Fibroblast of lung (primary cell): ENCODE results near the gene SLC16A10. TPM values are rescaled to one million over a fixed set of nuclear protein-coding genes. Genes with fewer than 3 reads are reported as not detected.

Source experiments
- DNase-seq, 2 donors: peaks; one replicate each; pipeline versions ENCODE4 v3.0.0 to v3.0.0-alpha.2; 2010; ENCODE audit warnings: low read depth in 2 of 2
- H2AFZ ChIP-seq: 2 replicates; pipeline ENCODE4 v1.5.1; 2012; ENCODE audit warnings: low read length, control low read depth, inconsistent platforms
- H3K27ac ChIP-seq: 2 replicates; pipeline ENCODE4 v1.5.1; 2011; ENCODE audit warnings: low read length, control low read depth; ENCODE audit not compliant: insufficient read depth
- H3K27me3 ChIP-seq: 2 replicates; pipeline ENCODE4 v1.5.1; 2011; ENCODE audit warnings: mild to moderate bottlenecking, low read length; ENCODE audit not compliant: control insufficient read depth, insufficient read depth
- H3K36me3 ChIP-seq: 2 replicates; pipeline ENCODE4 v1.5.1; 2011; ENCODE audit warnings: low read length; ENCODE audit not compliant: control insufficient read depth, insufficient read depth
- H3K4me1 ChIP-seq: 2 replicates; pipeline ENCODE4 v1.5.1; 2011; ENCODE audit warnings: low read length; ENCODE audit not compliant: control insufficient read depth, insufficient read depth; ENCODE audit errors: extremely low read depth
- H3K4me2 ChIP-seq: 2 replicates; pipeline ENCODE4 v1.5.1; 2011; ENCODE audit warnings: low read length, control low read depth; ENCODE audit not compliant: insufficient read depth; ENCODE audit errors: extremely low read depth
- H3K4me3 ChIP-seq, 4 experiments: fragments of 200-600 bp in 1 of 4; sonication (generic) in 1 of 4; replicated peaks in 1 of 4; 2 replicates each; pipeline ENCODE4 v1.5.1; 2011 to 2016; ENCODE audit warnings: low read length in 4 of 4, low read depth in 3 of 4, mild to moderate bottlenecking in 3 of 4, control low read depth in 2 of 4, inconsistent platforms in 1 of 4, mixed read lengths in 1 of 4; ENCODE audit not compliant: insufficient read depth in 1 of 4; ENCODE audit errors: control extremely low read depth in 1 of 4
- H3K79me2 ChIP-seq: 2 replicates; pipeline ENCODE4 v1.5.1; 2012; ENCODE audit warnings: mild to moderate bottlenecking, low read length, inconsistent platforms; ENCODE audit not compliant: control insufficient read depth, insufficient read depth
- H3K9ac ChIP-seq: 2 replicates; pipeline ENCODE4 v1.5.1; 2011; ENCODE audit warnings: mild to moderate bottlenecking, low read length, control low read depth; ENCODE audit not compliant: insufficient read depth
- H3K9me3 ChIP-seq: 2 replicates; pipeline ENCODE4 v1.5.1; 2012; ENCODE audit warnings: low read depth, low read length; ENCODE audit not compliant: control insufficient read depth, insufficient read depth
- H4K20me1 ChIP-seq: 2 replicates; pipeline ENCODE4 v1.5.1; 2011; ENCODE audit warnings: low read length; ENCODE audit not compliant: control insufficient read depth, insufficient read depth; ENCODE audit errors: extremely low read depth
- EZH2 ChIP-seq: IDR thresholded peaks from 2 replicates; pipeline ENCODE4 v1.5.1; 2012; ENCODE audit warnings: low read length, control low read depth, mild to moderate bottlenecking; ENCODE audit errors: missing control alignments
- polyA plus RNA-seq, 2 donors: library from polyadenylated mRNA; depleted of rRNA in 1 of 2; stranded (reverse) in 1 of 2; unstranded in 1 of 2; fragments of >200 nt; gene quantifications; 2 replicates each; pipeline ENCODE4 v1.2.1, GENCODE V29; 2011 to 2012; ENCODE audit warnings: missing spikeins in 1 of 2
- total RNA-seq: library from RNA; depleted of rRNA; stranded (reverse); fragments of >200 nt; gene quantifications from 2 replicates; pipeline ENCODE4 v1.2.1, GENCODE V29; 2014
- TF ChIP-seq, protein P1 (sequence below), 2 donors: IDR thresholded peaks in 1 of 2; conservative IDR thresholded peaks in 1 of 2; 1 replicate in 1 of 2; 2 replicates in 1 of 2; pipeline ENCODE4 v1.5.1; 2011 to 2012; ENCODE audit warnings: low read length in 2 of 2, control low read depth in 1 of 2, inconsistent platforms in 1 of 2, low read depth in 1 of 2, mild to moderate bottlenecking in 1 of 2

SLC16A10 gene
- total and polyA plus RNA-seq, 2 donors (not counting 1 experiment from before 2014, with no cell fraction given), result not detected

DNA sequence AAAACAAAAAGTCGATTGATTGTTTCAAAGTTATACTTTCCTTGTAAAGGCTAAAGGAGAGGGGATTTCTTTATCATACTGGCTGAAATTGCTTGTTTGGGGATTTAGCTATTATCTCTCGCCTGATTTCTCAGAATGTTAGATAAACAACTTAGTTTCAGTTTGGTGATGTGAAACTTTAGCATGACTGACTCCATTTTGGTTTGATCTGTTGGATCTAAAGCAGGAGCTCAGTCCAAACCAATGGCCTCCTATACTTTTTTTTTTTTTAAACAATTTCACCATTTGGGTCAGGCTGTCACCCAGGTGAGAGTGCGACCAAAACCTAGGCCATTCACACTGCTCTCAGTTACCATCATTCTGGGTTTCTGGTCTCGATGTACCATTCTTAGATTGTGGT, 45.4 kb upstream of the SLC16A10 start:
- H3K9me3 ChIP-seq, result no peaks in the 10 kb centered on the region
- no peak for DNase-seq

DNA sequence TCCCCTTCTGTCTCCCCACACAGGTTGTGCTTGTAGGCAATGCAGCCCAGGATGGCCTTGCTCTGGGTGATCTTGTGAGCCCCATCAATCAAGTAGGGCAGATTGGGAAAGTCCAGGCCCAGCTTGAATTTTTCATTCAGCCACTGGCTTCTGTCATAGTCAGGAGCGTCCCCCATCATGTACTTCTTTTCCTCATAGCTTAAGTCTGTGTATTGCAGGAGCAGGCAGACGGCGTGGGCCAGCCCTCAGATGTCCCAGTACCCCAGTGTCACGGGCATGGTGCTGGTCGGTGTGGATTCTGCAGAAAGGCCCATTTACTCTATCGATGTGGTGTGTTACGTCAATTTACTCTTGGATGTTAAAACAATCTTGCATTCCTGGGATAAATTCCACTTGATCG, 40.1 kb upstream of the SLC16A10 start:
- no peak for DNase-seq
- Histone ChIP-seq H3K79me2 (no peaks in the 10 kb centered on the region), H3K9ac (no peak overlapping the region), H3K36me3 (no peaks in the 10 kb centered on the region), H3K4me1 (no peaks in the 10 kb centered on the region), H3K4me3 (no peak overlapping the region), H4K20me1 (no peaks in the 10 kb centered on the region), H3K27me3 (no peaks in the 10 kb centered on the region), H2AFZ (no peak overlapping the region), H3K4me2 (no peak overlapping the region), H3K9me3 (no peaks in the 10 kb centered on the region), H3K27ac (no peak overlapping the region)
- TF ChIP-seq, protein P1, sequence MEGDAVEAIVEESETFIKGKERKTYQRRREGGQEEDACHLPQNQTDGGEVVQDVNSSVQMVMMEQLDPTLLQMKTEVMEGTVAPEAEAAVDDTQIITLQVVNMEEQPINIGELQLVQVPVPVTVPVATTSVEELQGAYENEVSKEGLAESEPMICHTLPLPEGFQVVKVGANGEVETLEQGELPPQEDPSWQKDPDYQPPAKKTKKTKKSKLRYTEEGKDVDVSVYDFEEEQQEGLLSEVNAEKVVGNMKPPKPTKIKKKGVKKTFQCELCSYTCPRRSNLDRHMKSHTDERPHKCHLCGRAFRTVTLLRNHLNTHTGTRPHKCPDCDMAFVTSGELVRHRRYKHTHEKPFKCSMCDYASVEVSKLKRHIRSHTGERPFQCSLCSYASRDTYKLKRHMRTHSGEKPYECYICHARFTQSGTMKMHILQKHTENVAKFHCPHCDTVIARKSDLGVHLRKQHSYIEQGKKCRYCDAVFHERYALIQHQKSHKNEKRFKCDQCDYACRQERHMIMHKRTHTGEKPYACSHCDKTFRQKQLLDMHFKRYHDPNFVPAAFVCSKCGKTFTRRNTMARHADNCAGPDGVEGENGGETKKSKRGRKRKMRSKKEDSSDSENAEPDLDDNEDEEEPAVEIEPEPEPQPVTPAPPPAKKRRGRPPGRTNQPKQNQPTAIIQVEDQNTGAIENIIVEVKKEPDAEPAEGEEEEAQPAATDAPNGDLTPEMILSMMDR (conservative IDR thresholded peaks at IDR 0.05 in 1 of 2, IDR thresholded peaks at IDR 0.05 in 1 of 2; ENCODE audit: low read depth in 1 of 2, low read length in 2 of 2), result no peak
- no peak for TF ChIP-seq EZH2

More for the DNA sequence above, 45.4 kb upstream of the SLC16A10 start:
- Histone ChIP-seq H3K27me3 (no peaks in the 10 kb centered on the region), H3K79me2 (no peaks in the 10 kb centered on the region), H3K4me2 (no peak overlapping the region), H3K36me3 (no peaks in the 10 kb centered on the region), H3K27ac (no peak overlapping the region), H3K4me1 (no peaks in the 10 kb centered on the region), H4K20me1 (no peaks in the 10 kb centered on the region), H3K4me3 (no peak overlapping the region), H3K9ac (no peak overlapping the region), H2AFZ (no peak overlapping the region)
- TF ChIP-seq, protein P1 (conservative IDR thresholded peaks at IDR 0.05 in 1 of 2, IDR thresholded peaks at IDR 0.05 in 1 of 2; ENCODE audit: low read depth in 1 of 2, low read length in 2 of 2), result no peak
- TF ChIP-seq EZH2, result no peak

DNA sequence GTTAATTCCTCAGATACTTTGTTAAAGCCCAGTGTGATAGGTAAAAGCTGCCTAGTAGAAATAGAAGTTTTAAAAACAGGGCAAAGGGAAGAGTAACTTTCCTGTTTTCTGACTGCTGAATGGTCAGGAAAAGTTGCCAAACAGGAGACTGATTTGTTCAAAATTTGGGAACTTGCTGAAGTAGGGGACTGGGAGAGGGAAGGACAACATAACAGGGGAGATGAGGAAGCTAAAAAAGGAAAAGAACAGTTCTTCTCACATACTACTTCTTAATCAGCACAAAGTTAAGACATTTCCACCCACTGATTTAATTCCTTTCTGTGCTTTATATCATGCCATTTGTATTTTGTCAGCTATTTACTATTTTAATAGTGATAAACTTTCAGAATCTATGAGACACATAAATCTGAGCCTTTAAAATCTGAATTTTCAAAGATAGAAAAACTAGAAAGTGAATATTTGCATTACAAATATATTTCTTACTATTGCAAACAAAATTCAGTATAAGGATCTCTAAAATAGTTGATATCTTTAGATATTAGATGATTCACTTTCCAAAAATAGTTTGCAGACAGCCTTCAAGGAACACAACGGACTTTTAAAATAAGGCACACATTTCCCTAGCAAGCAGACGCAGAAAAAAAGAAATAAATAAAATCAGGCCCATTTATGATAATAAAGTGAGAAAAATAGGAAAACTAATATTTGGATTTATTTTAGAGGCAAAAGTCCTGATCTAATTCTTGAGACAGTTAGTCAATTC, 36.9 kb upstream of the SLC16A10 start:
- H3K4me3 ChIP-seq, result no peak overlapping the region
- no peak overlapping the region for H3K9ac ChIP-seq
- no peaks in the 10 kb centered on the region for H4K20me1 ChIP-seq
- no peak overlapping the region for H3K27ac ChIP-seq
- H3K27me3 ChIP-seq, result no peaks in the 10 kb centered on the region
- no peaks in the 10 kb centered on the region for H3K79me2 ChIP-seq
- H3K4me2 ChIP-seq, result no peak overlapping the region
- TF ChIP-seq EZH2, result no peak
- TF ChIP-seq, protein P1 (conservative IDR thresholded peaks at IDR 0.05 in 1 of 2, IDR thresholded peaks at IDR 0.05 in 1 of 2; ENCODE audit: low read depth in 1 of 2, low read length in 2 of 2), result no peak
- H2AFZ ChIP-seq, result no peak overlapping the region
- H3K9me3 ChIP-seq, result no peaks in the 10 kb centered on the region
- no peaks in the 10 kb centered on the region for H3K4me1 ChIP-seq
- H3K36me3 ChIP-seq, result no peaks in the 10 kb centered on the region
- no peak for DNase-seq
